HG03378 (cell line): Measurements from ENCODE around the gene GALNS.
"Not testable (repeated sequence)": the region's sequence is repeated elsewhere in the genome, so short reads cannot be mapped to it uniquely, and the experiment has no call there.

ENCODE experiments used
- ATAC-seq: cut with Tn5 transposase; IDR thresholded peaks from one replicate; pipeline ENCODE4 v1.9.1; 2021; ENCODE audit warnings: mild to moderate bottlenecking, moderate library complexity; ENCODE audit not compliant: unreplicated experiment

GALNS gene

GRCh38 chr16:88772871-88773811, 83.6 kb downstream of the GALNS start:
- ATAC-seq: no peak

GRCh38 chr16:88771781-88772180, 85.0 kb downstream of the GALNS start:
- ATAC-seq: not testable (repeated sequence)

DNA sequence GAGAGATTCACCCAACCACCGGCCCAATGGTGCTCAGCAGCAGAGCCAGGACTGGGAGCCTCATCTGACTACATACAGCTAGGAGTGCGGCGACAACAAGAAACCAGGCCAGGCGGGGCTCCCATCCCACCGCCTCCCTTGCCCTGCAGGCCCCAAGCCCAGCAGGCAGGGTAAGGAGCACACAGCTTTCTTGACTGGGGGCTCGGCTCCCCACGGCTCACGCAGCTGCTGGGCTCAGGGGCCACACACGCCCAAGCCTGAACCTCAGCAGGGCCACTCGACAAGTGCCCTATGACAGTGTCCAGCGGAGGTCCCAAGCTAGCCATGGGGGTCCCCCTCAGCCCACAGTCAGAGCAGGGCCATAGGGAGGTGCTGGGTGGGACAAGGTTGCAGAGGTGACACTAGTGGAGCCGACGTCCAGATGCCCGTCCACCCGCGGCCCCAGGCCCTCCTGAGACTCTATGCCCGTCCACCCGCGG, 85.4 kb downstream of the GALNS start:
- ATAC-seq: no peak

DNA sequence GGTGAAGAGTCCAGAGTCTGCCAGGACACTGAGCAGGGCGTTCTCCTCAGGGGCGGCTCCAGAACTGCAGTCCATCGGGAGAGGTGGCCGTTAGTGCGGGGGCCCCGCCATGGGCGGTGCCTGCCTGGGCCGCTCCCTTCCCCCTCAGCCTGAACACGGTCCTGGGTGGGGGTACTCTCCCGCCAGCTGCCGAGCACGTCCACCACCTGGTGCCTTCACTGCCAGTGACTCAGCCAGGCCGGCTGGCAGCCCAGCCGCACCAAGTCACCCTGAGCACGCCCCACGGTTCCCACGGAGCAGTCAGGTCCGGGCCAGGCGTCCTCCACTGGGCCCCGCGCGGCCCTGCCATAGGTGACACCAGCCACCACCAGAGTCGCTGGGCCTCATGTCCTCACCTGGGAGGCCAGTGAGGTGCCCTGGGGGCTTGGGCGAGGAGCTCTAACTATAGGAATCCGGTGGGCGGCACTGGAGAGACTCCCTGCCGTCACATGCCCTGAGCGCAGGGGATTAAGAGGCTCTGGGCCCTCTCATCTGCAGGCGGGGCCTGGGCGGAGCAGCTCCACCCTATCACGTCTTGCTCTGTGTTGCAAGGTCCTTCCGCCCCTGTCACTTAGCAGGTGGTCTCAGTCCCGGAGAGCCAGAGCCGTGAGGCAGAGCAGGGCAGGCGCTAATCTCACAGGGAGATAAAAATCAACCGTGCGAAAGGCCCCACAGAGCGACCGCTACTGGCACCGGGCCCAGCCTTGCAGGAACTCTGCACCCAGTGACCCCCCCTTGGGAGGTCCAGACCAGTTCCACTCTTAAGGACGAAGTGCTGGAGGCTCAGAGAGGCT, 86.1 kb downstream of the GALNS start:
- no peak for ATAC-seq

GRCh38 chr16:88769617-88770460, 86.9 kb downstream of the GALNS start:
- no peak for ATAC-seq

- no peak for ATAC-seq
Measured at GRCh38 chr16:88768071-88768783, 88.5 kb downstream of the GALNS start.

- ATAC-seq: no peak
Measured at GRCh38 chr16:88767546-88768070, 89.1 kb downstream of the GALNS start.

DNA sequence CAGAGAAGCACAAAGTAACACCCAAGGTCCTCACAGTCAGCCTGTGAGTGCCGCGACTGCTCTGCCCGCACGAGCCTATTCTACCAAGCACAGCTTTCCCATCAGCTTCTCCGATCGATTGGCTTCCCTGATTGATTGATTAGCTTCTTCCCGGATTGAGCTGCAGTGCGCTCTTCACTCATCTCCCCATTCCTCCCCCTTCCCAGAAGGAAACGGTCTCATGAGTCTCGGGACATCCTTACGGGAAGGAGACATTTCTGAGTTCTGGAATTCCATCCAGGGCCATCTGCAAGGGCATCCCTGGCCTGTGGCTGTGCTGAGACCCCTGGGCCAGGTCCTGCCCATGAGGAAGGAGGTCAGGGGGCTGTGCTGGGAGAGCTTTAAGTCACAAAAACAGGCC, 89.8 kb downstream of the GALNS start:
- no peak for ATAC-seq

DNA sequence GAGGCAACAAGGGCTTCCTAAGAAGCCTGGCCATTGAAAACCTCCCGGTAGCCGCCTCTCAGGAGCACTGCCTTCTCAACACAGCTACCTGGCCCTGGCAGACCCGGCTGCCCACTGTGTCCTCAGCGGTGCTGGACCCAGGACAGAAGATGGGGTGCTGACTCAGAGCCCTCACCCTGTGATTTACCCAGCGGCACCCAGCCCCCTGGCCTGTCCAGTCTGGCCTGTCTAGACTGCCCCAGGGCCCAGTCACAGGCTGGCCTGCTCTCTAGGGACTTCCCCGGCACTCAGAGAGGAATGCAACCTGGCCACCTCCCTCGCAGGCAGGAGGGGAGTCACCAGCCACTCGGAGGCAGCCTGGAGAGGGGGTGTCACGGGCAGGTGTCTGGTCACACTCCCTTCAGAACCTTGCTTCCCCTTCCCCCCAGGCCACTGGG, 91.8 kb downstream of the GALNS start:
- no peak for ATAC-seq

GRCh38 chr16:88764080-88764479, 92.7 kb downstream of the GALNS start:
- ATAC-seq: no peak
